Stimulated activated CD8-positive, alpha-beta memory T cell treated with anti-CD3 and anti-CD28 coated beads, Interleukin-4, amount 100 ng/mL, for 4 hours (primary cell): Measurements from ENCODE around the gene PLOD3.
"Not testable (repeated sequence)": the region's sequence is repeated elsewhere in the genome, so short reads cannot be mapped to it uniquely, and the experiment has no call there.

Experiments used
- DNase-seq, 2 donors: peaks; one replicate each; pipeline ENCODE4 v3.0.0-alpha.2; 2020; ENCODE audit warnings: low read depth in 2 of 2, low spot score in 1 of 2

Gene PLOD3

GRCh38 chr7:101217388-101218235 lies at the start of gene PLOD3, which contains the start of gene ZNHIT1:
Gene PLOD3 (minus strand): TSS chr7:101217581. CDS start chr7:101217274, 307 bp downstream.
Gene ZNHIT1 (plus strand): TSS chr7:101218165. CDS start chr7:101218196, 31 bp downstream.
- DNase-seq, result peak; percentile 92 to 95

GRCh38 chr7:101265622-101266516 lies 48.5 kb upstream of the PLOD3 start:
- no peak for DNase-seq

- not testable (repeated sequence) for DNase-seq
Measured at GRCh38 chr7:101264102-101264706, 46.8 kb upstream of the PLOD3 start.

GRCh38 chr7:101258243-101258731 lies 40.9 kb upstream of the PLOD3 start:
- no peak for DNase-seq

- no peak for DNase-seq
Measured at GRCh38 chr7:101255796-101256195, 38.4 kb upstream of the PLOD3 start.

GRCh38 chr7:101253199-101253598 lies 35.8 kb upstream of the PLOD3 start:
- DNase-seq, result not testable (repeated sequence)

- peak; percentile 97 to 98 for DNase-seq
Measured at GRCh38 chr7:101251871-101252659, 34.7 kb upstream of the PLOD3 start.

GRCh38 chr7:101250324-101250723 lies 32.9 kb upstream of the PLOD3 start:
- DNase-seq, result no peak

GRCh38 chr7:101248276-101248675 lies 30.9 kb upstream of the PLOD3 start:
- DNase-seq, result no peak

- DNase-seq, result no peak
Measured at GRCh38 chr7:101245147-101245668, 27.8 kb upstream of the PLOD3 start.

- peak; percentile 79 to 83 for DNase-seq
Measured at GRCh38 chr7:101244375-101245146, 27.2 kb upstream of the PLOD3 start, which contains the start of gene FIS1. Gene FIS1 (minus strand): TSS chr7:101245081. CDS start chr7:101245004, 77 bp downstream.

GRCh38 chr7:101243646-101244374 lies 26.4 kb upstream of the PLOD3 start:
- DNase-seq, result no peak

GRCh38 chr7:101241443-101242349 lies 24.3 kb upstream of the PLOD3 start:
- no peak for DNase-seq

GRCh38 chr7:101241015-101241363 lies 23.6 kb upstream of the PLOD3 start:
- DNase-seq, result no peak

- no peak for DNase-seq
Measured at GRCh38 chr7:101240226-101241014, 23.0 kb upstream of the PLOD3 start.

GRCh38 chr7:101239951-101240220 lies 22.5 kb upstream of the PLOD3 start:
- no peak for DNase-seq
